A549 (cell line): Measurements from ENCODE around the gene ZNF506. TPM values are rescaled to one million over a fixed set of nuclear protein-coding genes. Genes with fewer than 3 reads are reported as not detected.
"Not testable (repeated sequence)": the region's sequence is repeated elsewhere in the genome, so short reads cannot be mapped to it uniquely, and the experiment has no call there.

Source experiments
- ATAC-seq, 2 experiments: fragments of 200-7000 bp in 1 of 2; fragments of >200 bp in 1 of 2; cut with Nextera tagmentation in 1 of 2; cut with Tn5 transposase in 1 of 2; 3 replicates each; pipeline versions ENCODE4 v1.8.0 to v1.9.1; 2018 to 2020; ENCODE audit warnings: mild to moderate bottlenecking in 1 of 2, moderate library complexity in 1 of 2
- CTCF ChIA-PET: fragments of 300-600 bp; sonication (Branson Sonifier 250); formaldehyde crosslinking; extraction: SDS; loops from one replicate; lab custom pipeline; 2021; ENCODE audit warnings: antibody characterized with exemption, inconsistent platforms; lab: Yijun Ruan, JAX
- POLR2A ChIA-PET: fragments of 350-600 bp; formaldehyde crosslinking; extraction: SDS; loops from one replicate; lab custom pipeline; 2021; ENCODE audit warnings: antibody characterized with exemption, inconsistent platforms; lab: Yijun Ruan, JAX
- DNase-seq, 2 experiments: peaks; one replicate each; pipeline versions ENCODE4 v3.0.0 to v3.0.0-alpha.2; 2011 to 2016; ENCODE audit warnings: low read depth in 1 of 2, low spot score in 1 of 2
- FAIRE-seq: peaks from 2 replicates; lab custom pipeline; 2011; peaks lifted over from hg19 to GRCh38; lab: Jason Lieb, UNC
- H3K27ac ChIP-seq, 2 experiments: fragments of >200 bp; sonication (Bioruptor Twin); formaldehyde crosslinking; 3 replicates each; pipeline ENCODE4 v1.5.1; 2016 to 2017
- H3K4me1 ChIP-seq: fragments of >200 bp; sonication (Bioruptor Twin); formaldehyde crosslinking; 3 replicates; pipeline ENCODE4 v1.6.1; 2016
- H3K4me2 ChIP-seq: fragments of >200 bp; sonication (Bioruptor Twin); formaldehyde crosslinking; 3 replicates; pipeline ENCODE4 v1.6.1; 2016
- H3K4me3 ChIP-seq: fragments of >200 bp; sonication (Bioruptor Twin); formaldehyde crosslinking; 3 replicates; pipeline ENCODE4 v1.5.1; 2016
- H3K9me3 ChIP-seq: fragments of >200 bp; sonication (Bioruptor Twin); formaldehyde crosslinking; 3 replicates; pipeline ENCODE4 v1.6.1; 2016
- BCL3 ChIP-seq: fragments of >200 bp; sonication (Bioruptor Twin); formaldehyde crosslinking; IDR thresholded peaks from 3 replicates; pipeline ENCODE4 v1.6.1; 2016
- BHLHE40 ChIP-seq: IDR thresholded peaks from 2 replicates; pipeline ENCODE4 v1.6.1; 2012; ENCODE audit warnings: low read depth, low read length, inconsistent platforms
- CBX2 ChIP-seq: fragments of 200-600 bp; sonication (generic); IDR thresholded peaks from 2 replicates; pipeline ENCODE4 v1.6.1; 2016; ENCODE audit warnings: low read depth, mild to moderate bottlenecking, borderline replicate concordance
- CBX8 ChIP-seq: fragments of 200-600 bp; sonication (generic); IDR thresholded peaks from 2 replicates; pipeline ENCODE4 v1.6.1; 2016
- CEBPB ChIP-seq, 2 experiments: fragments of >200 bp in 1 of 2; sonication (Bioruptor Twin) in 1 of 2; formaldehyde crosslinking in 1 of 2; IDR thresholded peaks; 2 replicates each; pipeline ENCODE4 v1.6.1; 2012 to 2016
- EHMT2 ChIP-seq: fragments of 200-600 bp; sonication (generic); IDR thresholded peaks from 2 replicates; pipeline ENCODE4 v1.6.1; 2016; ENCODE audit warnings: antibody characterized with exemption, low read depth, mild to moderate bottlenecking, moderate library complexity
- ESRRA ChIP-seq: fragments of 150-350 bp; IDR thresholded peaks from 2 replicates; pipeline ENCODE4 v1.6.1; 2014; ENCODE audit warnings: mild to moderate bottlenecking, low read length, borderline replicate concordance
- FOSL2 ChIP-seq, 2 experiments: fragments of 450-650 bp in 1 of 2; fragments of >200 bp in 1 of 2; sonication (Bioruptor Twin) in 1 of 2; formaldehyde crosslinking; IDR thresholded peaks; 2 replicates each; pipeline versions ENCODE4 v1.5.0 to v1.6.1; 2016 to 2020; ENCODE audit warnings: mild to moderate bottlenecking in 1 of 2, moderate library complexity in 1 of 2
- HMGXB4 ChIP-seq: fragments of 250-450 bp; sonication (Bioruptor Pico); IDR thresholded peaks from 2 replicates; pipeline ENCODE4 v1.5.0; 2021; ENCODE audit warnings: mild to moderate bottlenecking, moderate library complexity, borderline replicate concordance
- HOXA7 ChIP-seq: fragments of 250-450 bp; sonication (Bioruptor Pico); IDR thresholded peaks from 2 replicates; pipeline ENCODE4 v1.5.0; 2020; ENCODE audit warnings: mild to moderate bottlenecking, moderate library complexity
- HOXB13 ChIP-seq: fragments of 250-450 bp; sonication (Bioruptor Pico); IDR thresholded peaks from 2 replicates; pipeline ENCODE4 v1.5.0; 2020; ENCODE audit warnings: low read depth, mild to moderate bottlenecking, moderate library complexity
- HOXB5 ChIP-seq: fragments of 250-450 bp; sonication (Bioruptor Pico); IDR thresholded peaks from 2 replicates; pipeline ENCODE4 v1.5.0; 2020; ENCODE audit warnings: mild to moderate bottlenecking, moderate library complexity
- JUNB ChIP-seq: fragments of >200 bp; sonication (Bioruptor Twin); formaldehyde crosslinking; IDR thresholded peaks from 2 replicates; pipeline ENCODE4 v1.6.1; 2016
- KDM5A ChIP-seq: fragments of 200-600 bp; sonication (generic); IDR thresholded peaks from 2 replicates; pipeline ENCODE4 v1.6.1; 2016; ENCODE audit warnings: antibody characterized with exemption, mild to moderate bottlenecking
- MAFK ChIP-seq: fragments of 450-650 bp; IDR thresholded peaks from 2 replicates; pipeline ENCODE4 v1.6.1; 2014; ENCODE audit not compliant: partially characterized antibody
- MYC ChIP-seq: IDR thresholded peaks from 2 replicates; pipeline ENCODE4 v1.6.1; 2012; ENCODE audit warnings: mild to moderate bottlenecking, inconsistent platforms, low read length, improper control_type of control experiment, borderline replicate concordance
- NR3C1 ChIP-seq: fragments of >200 bp; sonication (Bioruptor Twin); formaldehyde crosslinking; IDR thresholded peaks from 3 replicates; pipeline ENCODE4 v1.6.1; 2017
- POLR2A ChIP-seq: IDR thresholded peaks from 2 replicates; pipeline ENCODE4 v1.6.1; 2012; ENCODE audit warnings: mild to moderate bottlenecking, low read length
- RAD21 ChIP-seq, 2 experiments: fragments of >200 bp in 1 of 2; sonication (Bioruptor Twin) in 1 of 2; formaldehyde crosslinking in 1 of 2; IDR thresholded peaks in 1 of 2; conservative IDR thresholded peaks in 1 of 2; 2 replicates in 1 of 2; 3 replicates in 1 of 2; pipeline ENCODE4 v1.6.1; 2012 to 2018; ENCODE audit warnings: inconsistent platforms in 1 of 2
- RARB ChIP-seq: fragments of 250-450 bp; sonication (Bioruptor Pico); IDR thresholded peaks from 2 replicates; pipeline ENCODE4 v1.8.0; 2021; ENCODE audit warnings: mild to moderate bottlenecking, moderate library complexity
- RCOR1 ChIP-seq: fragments of 150-350 bp; IDR thresholded peaks from 2 replicates; pipeline ENCODE4 v1.6.1; 2014; ENCODE audit warnings: antibody characterized with exemption, low read length, low read depth
- RFX5 ChIP-seq: fragments of 450-650 bp; IDR thresholded peaks from 2 replicates; pipeline ENCODE4 v1.7.1; 2014; ENCODE audit warnings: antibody characterized with exemption, mild to moderate bottlenecking, moderate library complexity
- RNF2 ChIP-seq: fragments of 200-600 bp; sonication (generic); IDR thresholded peaks from 2 replicates; pipeline ENCODE4 v1.6.1; 2016; ENCODE audit warnings: low read depth, mild to moderate bottlenecking, antibody characterized with exemption, moderate library complexity, borderline replicate concordance
- SMC3 ChIP-seq: fragments of >200 bp; sonication (Bioruptor Twin); formaldehyde crosslinking; IDR thresholded peaks from 3 replicates; pipeline ENCODE4 v1.6.1; 2018; ENCODE audit warnings: inconsistent platforms
- TFCP2L1 ChIP-seq: fragments of 250-450 bp; sonication (Bioruptor Pico); IDR thresholded peaks from 2 replicates; pipeline ENCODE4 v1.5.0; 2021; ENCODE audit warnings: mild to moderate bottlenecking
- WGBS: methylation state at CpG from one replicate; pipeline ENCODE4 v1.1.6; 2017; ENCODE audit errors: missing lambda C conversion rate; 5-methylcytosine and 5-hydroxymethylcytosine counted together
- polyA plus RNA-seq, 4 experiments: library from polyadenylated mRNA; depleted of rRNA in 3 of 4; stranded (reverse); fragments of >200 nt; fragmentation: RNase III in 1 of 4; extraction: RNeasy Plus Mini Kit Qiagen cat#74134 plus additional on column Dnase treatment in 1 of 4; gene quantifications; 2 replicates in 3 of 4; 3 replicates in 1 of 4; pipeline ENCODE4 v1.2.3, GENCODE V29; 2011 to 2017

ZNF506 gene
- polyA plus RNA-seq, 2 of the 4 experiments (the other 2 are of a cell fraction): 0.10 to 0.53 TPM

GRCh38 chr19:19805480-19805879, 16.1 kb downstream of the ZNF506 start:
- FAIRE-seq: no peak
- no peaks in the 10 kb centered on the region for H3K4me1 ChIP-seq
- TF ChIP-seq RNF2 (no peak), HMGXB4 (CRISPR knock-in tag) (no peak), HOXB13 (no peak), HOXB5 (CRISPR knock-in tag) (no peak), NR3C1 (no peak), CEBPB (IDR thresholded peaks at IDR 0.05) (no peak), BCL3 (no peak), RFX5 (no peak), KDM5A (no peak)
- ChIA-PET POLR2A (no interaction called here), CTCF (no interaction called here)
- peaks cover 44% of the 10 kb centered on the region for H3K9me3 ChIP-seq
- no peak overlapping the region for H3K27ac ChIP-seq
- H3K4me2 ChIP-seq: no peak overlapping the region
- DNase-seq: no peak
- WGBS: 92% methylated on average over 1 of the region's 1 CpG
- ATAC-seq: no peak
- no peak overlapping the region for H3K4me3 ChIP-seq

- ChIA-PET CTCF (interaction anchor here (1.0 kb wide), 1 partner anchor 22 kb away, joined by 3 read pairs; no protein-coding TSS in a partner anchor), POLR2A (no interaction called here)
These were observed 33.5 kb downstream of the ZNF506 start for GRCh38 chr19:19788015-19788414.

GRCh38 chr19:19785476-19785875, 36.1 kb downstream of the ZNF506 start:
- FAIRE-seq, ATAC-seq, POLR2A ChIA-PET, H3K27ac ChIP-seq, CTCF ChIA-PET, H3K4me3 ChIP-seq, H3K4me1 ChIP-seq, DNase-seq, H3K4me2 ChIP-seq: not testable (repeated sequence)
- 96% methylated on average over 14 of the region's 19 CpGs for WGBS
- peaks cover 25% of the 10 kb centered on the region for H3K9me3 ChIP-seq

More at GRCh38 chr19:19788015-19788414, 33.5 kb downstream of the ZNF506 start:
- Histone ChIP-seq H3K9me3 (peaks cover 21% of the 10 kb centered on the region; the same call in 2 of the 3 replicates), H3K27ac (no peak overlapping the region), H3K4me3 (no peak overlapping the region), H3K4me2 (no peak overlapping the region), H3K4me1 (no peaks in the 10 kb centered on the region)
- FAIRE-seq (no peak), DNase-seq (no peak), ATAC-seq (no peak)
- WGBS: 48% methylated on average over 1 of the region's 1 CpG
- TF ChIP-seq CBX8 (no peak), HOXA7 (CRISPR knock-in tag) (no peak), TFCP2L1 (CRISPR knock-in tag) (no peak), RARB (no peak), SMC3 (no peak), RCOR1 (no peak), CEBPB (IDR thresholded peaks at IDR 0.05) (no peak), CBX2 (no peak), MYC (no peak), RAD21 (conservative IDR thresholded peaks at IDR 0.05 in 1 of 2, IDR thresholded peaks at IDR 0.05 in 1 of 2) (no peak), KDM5A (no peak), FOSL2 (IDR thresholded peaks at IDR 0.05) (no peak), FOSL2 (CRISPR knock-in tag; IDR thresholded peaks at IDR 0.05) (no peak), JUNB (no peak), BHLHE40 (no peak), POLR2A (no peak), ESRRA (no peak), EHMT2 (no peak), MAFK (no peak)
